Astrocyte (in vitro differentiated cells and primary cell): Measurements from ENCODE around the gene SND1.

Experiments used
- CTCF ChIP-seq: IDR thresholded peaks from 2 replicates; pipeline ENCODE4 v1.5.1; 2011; ENCODE audit warnings: low read depth, mild to moderate bottlenecking, inconsistent platforms, low read length, moderate library complexity; ENCODE audit not compliant: insufficient read depth
- EZH2 ChIP-seq: IDR thresholded peaks from 2 replicates; pipeline ENCODE4 v1.6.1; 2012; ENCODE audit warnings: mild to moderate bottlenecking, low read length, inconsistent platforms; ENCODE audit not compliant: insufficient read depth

- no peak for TF ChIP-seq EZH2
- TF ChIP-seq CTCF, result no peak
Measured at GRCh38 chr7:127918130-127918529, 266.1 kb downstream of the SND1 start.
